ENCODE results near the gene HAPSTR1.
"Not testable (repeated sequence)": the region's sequence is repeated elsewhere in the genome, so short reads cannot be mapped to it uniquely, and the experiment has no call there.

HAPSTR1 gene, protein sequence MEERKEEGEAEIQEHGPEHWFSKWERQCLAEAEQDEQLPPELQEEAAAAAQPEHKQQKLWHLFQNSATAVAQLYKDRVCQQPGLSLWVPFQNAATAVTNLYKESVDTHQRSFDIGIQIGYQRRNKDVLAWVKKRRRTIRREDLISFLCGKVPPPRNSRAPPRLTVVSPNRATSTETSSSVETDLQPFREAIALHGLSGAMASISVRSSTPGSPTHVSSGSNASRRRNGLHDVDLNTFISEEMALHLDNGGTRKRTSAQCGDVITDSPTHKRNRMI

DNA sequence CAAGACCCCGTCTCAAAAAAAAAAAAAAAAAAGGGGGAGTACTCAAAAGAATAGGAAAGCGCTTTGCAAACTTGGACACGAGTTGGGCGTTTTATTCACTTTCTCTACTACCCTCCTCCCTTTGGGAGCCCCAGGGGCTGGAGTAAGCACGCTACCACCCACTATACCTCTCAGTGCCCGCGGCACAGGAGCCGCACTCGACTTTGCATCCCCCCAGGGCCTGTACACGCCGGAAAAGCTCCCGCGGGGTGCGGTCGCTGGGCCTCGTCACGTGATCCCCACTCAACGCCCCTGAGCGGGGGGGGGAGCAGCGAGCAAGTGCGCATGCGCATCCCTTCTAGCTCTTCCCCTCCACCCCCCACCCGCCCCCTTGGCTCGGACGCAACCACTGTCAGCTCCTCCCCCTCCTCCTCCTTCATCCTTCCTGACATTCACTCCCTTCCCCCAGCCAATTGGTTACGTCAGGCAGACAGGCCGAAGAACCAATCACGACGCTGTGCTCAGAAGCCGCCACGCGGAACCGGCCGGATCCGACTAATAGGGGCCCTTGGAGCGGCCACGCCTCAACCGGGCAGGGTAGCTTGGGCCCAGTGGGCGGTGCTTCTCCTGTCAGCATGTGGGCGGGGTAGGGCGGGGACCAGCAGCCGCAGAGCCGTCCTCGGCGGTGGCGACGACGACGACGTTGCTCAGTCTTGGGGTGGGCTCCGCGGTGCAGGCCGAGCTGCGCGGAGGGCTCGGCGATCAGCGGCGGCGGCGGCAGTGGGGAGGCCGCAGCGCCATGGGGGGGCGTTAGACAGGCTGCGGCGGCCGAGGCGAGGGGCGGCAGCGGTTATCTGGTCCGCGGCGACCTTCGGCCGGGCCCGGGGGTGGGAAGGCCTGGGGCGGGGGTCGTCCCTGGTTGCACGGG lies at the start of gene HAPSTR1:
TSS of gene HAPSTR1 (plus strand) at position 685 of the 907 bp plus-strand sequence. CDS start 401 bp downstream, outside the sequence.
- peak; percentile 97 to 100 for DNase-seq

DNA sequence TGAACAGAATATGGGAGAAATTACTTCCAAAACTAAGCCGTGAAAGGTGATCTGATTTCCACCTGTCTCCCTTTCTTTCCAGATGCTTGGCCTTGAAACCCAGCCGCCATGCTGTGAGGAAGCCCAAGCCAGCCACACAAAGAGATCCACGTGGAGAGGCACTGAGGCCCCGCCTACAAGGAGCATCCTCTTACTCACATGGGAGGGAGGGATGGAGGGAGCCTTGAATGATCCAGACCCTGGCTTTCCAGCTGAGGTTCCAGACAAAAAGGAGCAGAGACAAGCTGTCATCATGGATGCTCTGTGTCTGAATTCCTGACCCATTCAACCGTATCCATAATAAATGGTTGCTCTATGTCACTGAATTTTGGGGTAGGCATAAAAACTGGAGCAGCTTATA lies 48.9 kb upstream of the HAPSTR1 start:
- no peak for DNase-seq

DNA sequence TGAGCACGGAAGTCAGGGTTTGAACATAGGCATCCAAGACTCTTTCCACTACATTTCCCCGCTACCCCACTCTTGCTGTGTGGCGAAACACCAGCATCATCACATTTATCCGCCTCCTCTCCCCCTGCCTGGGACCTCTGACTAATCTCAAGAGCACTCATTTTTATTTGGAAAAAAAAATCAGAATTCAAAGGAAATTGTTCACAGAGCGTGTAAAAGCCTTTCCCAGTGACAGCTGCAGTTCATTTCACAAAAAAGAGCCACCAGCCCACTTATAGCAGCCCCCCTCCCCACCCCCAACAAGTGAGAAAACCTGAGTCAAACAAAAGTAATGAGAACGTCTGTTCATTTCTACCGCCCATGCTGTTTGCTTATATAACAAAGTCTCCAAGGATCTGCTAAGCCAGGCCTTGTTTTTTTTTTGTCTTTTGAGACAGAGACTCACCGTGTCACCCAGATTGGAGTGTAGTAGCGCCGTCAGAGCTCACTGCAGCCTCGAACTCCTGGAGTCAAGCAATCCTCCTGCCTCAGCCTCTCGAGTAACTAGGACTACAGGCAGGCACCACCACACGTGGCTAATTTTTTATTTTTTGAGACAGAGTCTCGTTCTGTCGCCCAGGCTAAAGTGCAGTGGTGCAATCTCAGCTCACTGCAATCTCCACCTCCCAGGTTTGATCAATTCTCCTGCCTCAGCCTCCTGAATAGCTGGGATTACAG lies 48.3 kb upstream of the HAPSTR1 start:
- DNase-seq: no peak

DNA sequence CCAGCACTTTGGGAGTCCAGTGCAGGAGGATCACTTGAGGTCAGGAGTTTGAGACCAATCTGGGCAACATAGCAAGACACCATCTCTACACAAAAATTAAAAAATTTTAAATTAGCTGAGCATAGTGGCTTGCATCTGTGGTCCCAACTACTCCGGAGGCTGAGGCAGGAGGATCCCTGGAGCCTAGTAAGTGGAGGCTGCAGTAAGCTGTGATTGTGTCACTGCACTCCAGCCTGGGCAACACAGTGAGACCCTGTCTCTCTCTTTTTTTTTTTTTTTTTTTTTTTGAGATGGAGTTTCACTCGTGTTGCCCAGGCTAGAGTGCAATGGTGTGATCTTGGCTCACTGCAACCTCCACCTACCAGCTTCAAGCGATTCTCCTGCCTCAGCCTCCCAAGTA lies 45.9 kb upstream of the HAPSTR1 start:
- not testable (repeated sequence) for DNase-seq

DNA sequence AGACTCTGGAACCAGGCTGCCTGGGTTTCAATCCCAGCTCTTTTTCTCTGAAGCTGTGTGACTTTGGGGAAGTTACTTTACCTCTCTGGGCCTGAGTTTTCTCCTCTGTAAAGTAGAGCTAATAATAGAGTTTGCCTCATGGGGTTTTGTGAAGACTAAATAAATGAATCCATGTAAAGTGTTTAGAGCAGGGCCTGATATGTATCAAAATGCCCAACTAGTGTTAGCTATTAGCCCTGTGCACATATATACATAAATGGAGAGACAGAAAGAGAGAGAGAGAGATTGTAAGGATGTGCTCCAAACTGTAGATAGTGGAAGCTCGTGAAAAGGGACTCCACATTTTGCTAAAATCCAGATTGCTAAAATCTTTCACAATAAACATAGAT lies 44.8 kb upstream of the HAPSTR1 start:
- DNase-seq: no peak

DNA sequence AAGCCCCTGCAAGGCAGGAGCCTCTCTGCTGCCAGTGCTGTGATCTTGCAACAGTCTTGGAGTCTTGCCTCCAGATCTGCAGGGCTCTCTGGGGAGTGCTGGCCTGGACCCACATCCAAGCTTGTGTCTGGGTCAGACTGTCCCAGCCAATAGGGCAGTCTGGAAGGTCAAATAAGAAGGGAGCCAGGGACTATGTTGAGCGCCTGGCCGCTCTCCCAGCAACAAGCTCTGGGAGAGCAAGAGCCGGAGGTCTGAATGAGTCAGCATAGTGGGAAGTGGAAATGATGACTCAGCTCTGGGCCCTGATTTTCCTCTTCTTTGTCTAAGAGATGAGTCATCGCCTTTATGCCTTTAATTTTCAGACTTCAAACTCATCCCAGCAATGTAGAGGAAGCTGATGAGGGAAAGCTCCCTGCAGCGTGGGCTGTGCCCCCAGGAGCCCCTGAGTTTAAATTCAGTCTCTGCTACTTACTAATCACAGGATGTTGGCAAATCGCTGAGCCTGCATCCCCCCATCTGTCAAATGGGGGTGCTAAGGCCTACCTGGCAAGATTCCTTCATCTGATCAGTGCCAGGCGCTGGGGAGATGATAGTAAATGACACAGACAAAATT lies 43.6 kb upstream of the HAPSTR1 start:
- DNase-seq: no peak

DNA sequence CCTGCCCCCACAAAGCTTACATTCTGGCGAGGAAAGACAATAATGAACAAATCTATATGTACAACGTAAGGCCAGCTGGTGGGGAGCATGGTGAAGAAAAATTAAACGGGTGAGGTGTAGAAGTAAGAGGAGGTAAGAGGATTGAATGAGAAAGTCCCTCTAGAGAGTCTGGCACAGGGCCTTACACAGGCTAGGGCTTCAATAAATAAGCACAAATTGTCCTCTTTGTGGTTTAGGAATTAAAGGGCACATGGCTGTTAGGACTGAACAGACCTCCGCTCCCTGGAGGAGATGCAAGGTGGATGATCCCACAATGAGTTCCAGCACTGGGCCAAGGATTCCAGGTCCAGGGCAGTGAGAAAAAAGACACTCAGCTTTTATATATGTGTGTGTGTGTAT lies 43.1 kb upstream of the HAPSTR1 start:
- DNase-seq: no peak

DNA sequence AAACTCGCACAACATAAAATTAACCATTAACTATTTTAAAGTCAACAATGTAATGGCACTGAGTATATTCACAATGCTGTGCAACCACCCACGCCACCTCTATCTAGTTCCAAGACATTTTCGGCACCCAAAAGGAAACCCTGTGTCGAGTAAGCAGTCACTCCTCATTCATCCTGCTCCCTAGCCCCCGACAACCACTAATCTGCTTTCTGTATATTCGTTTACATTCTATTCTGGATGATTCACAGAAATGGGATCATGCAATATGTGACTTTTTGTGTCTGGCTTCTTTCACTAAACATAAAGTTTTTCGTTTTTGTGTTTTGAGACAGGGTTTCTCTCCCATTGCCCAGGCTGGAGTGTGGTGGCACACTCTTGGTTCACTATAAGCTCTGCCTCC lies 42.2 kb upstream of the HAPSTR1 start:
- DNase-seq: no peak

DNA sequence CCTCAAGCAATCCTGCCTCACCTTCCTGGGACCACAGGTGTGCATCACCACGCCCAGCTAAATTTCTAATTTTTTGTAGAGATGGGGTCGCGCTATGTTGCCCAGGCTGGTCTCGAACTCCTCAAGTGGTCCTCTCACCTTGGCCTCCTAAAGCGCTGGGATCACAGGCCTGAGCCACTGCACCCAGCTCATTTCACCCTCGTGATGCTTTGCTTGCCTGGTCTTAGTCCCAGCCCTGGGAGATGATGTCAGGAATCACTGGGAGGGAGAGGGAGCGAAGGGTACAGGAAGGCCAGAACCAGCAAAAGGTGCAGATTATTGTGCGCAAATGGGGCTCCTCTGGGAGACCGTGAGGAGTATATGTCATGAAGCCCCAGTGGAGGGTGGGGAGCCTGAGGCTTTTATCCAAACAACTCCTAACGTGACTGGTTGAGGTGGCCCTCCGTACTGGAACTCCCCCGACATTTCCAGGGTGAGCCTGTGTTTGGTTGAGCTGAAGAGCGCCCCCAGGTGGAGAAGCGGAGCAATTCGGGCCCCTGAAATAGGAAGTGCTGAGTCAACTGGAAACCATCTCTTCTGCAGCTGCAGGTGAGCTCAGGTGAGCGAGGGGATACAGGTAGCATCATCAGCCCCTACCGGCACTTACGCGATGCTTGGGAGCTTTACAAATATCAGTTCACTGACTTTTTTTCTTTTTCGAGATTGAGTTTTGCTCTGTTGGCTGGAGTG lies 41.2 kb upstream of the HAPSTR1 start:
- no peak for DNase-seq

DNA sequence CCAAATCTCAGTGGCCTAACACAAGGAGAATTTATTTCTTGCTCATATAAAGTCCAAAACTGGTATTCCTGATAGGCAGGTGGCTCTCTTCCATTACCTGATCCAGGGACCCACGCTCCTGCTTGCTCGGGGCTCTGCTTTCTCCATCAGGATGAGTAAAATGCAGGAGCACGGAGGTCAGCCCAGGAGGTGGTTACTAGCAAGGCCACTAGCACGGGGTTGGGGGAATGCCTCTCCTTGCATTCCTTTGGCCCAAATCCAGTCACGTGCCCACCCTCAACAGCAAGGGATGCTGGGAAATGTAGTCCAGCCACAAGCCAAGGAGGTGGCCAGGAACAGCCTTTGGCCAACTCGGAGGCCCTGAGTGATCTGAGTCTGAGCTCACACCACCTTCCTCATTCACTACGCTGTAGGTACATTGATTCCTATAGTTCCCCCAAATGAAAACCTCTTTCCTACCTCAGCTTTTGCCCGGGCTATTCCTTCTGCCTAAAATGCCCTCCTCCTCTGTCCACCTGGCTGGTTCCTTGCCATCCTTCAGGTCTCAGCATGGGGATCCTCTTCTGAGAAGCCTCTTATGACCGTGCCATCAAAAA lies 38.3 kb upstream of the HAPSTR1 start:
- no peak for DNase-seq

DNA sequence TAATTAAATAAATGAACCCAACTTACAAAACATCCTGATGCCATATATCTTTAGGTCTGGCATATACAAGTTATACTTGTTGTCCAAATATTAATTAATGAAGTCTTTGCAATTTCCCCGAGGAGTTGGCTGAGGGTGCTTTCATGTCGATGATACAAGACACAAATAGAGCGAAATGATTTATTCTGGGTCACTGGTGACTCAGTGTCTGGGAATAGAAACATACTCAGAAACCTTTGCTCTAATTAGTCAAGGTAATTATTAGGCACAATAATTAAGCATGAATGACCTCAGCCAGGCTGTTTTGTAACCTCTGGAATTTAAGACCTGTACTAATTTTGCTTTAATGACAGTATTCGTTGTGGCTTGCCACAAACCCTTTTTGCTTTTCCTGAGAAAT lies 37.0 kb upstream of the HAPSTR1 start:
- DNase-seq: no peak

DNA sequence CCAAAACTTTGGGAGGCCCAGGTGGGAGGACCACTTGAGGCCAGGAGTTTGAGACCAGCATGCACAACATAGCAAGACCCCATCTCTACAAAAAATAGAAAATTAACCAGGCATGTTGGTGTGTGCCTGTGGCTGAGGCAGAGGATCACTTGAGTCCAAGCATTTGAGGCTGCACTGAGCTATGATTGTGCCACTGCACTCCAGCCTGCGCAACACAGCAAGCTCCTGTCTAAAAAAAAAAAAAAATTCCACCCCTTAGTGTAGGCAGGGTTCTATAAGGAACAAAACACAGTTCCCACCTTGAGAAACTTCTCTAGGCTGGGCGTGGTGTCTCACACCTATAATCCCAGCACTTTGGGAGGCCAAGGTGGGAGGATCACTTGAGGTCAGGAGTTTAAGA lies 36.3 kb upstream of the HAPSTR1 start:
- DNase-seq: no peak

DNA sequence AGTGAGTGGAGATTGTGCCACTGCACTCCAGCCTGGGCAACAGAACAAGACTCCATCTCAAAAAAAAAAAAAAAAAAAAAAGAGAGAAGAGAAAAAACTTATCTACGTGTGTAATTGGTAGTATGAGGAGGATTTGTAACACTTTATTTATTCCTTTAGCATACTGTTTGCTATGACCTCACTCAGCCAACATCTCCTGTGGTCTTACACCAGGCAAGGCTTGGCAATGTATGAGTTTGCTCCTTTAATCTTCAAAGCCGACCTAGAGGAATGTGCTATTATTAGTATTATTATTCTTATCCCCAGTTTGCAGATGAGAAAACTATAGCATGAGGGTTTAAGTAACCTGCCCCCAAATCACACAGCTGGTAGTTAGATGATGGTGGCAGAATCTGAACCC lies 35.8 kb upstream of the HAPSTR1 start:
- DNase-seq: no peak

DNA sequence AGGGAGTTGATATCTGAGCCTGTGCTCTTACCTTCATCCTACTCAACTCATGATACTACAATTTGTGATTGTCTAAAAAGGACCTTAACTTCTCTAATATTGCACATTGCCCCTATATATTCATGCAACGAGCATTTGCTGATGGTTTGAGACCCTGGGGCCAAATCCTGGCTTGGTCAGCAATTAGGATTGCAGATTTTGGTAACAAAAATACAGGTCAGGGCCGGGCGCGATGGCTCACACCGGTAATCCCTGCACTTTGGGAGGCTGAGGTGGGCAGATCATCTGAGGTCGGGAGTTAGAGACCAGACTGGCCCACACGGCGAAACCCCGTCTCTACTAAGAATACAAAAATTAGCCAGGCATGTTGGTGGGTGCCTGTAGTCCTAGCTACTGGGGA lies 35.4 kb upstream of the HAPSTR1 start:
- DNase-seq: no peak

DNA sequence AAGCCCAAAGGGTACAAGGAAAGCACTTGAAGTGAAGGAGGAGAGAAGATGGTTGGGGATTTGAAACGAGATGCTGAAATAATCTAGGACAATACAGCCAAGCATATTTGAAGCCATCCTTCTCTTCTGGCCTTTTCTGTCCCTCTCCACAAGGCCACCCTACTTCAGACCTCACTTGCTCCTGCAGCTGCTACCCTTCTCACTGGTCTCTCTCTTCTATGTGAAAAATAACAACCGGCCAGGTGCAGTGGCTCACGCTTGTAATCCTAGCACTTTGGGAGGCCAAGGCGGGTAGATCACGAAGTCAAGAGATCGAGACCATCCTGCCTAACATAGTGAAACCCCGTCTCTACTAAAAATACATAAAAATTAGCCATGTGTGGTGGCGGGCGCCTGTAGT lies 33.2 kb upstream of the HAPSTR1 start:
- DNase-seq: no peak

DNA sequence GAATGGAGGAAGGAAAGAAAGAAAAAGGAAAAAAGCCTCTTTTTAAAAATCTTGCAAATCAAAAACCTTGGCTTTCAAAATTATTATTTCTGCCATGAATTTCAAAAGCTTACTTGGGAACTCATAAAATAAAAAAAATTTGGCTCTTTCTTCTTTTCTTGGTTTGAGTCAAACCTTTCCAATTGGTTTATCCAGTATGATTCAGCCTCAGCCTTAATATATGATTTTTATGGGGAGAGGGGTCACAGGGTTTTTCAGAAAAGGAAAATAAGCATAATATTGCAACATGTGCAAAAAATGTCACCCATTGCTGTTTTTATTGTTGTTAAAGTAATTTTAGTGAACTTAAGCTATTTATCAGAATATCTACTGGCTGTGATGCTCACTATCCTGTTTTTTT lies 31.2 kb upstream of the HAPSTR1 start:
- no peak for DNase-seq

DNA sequence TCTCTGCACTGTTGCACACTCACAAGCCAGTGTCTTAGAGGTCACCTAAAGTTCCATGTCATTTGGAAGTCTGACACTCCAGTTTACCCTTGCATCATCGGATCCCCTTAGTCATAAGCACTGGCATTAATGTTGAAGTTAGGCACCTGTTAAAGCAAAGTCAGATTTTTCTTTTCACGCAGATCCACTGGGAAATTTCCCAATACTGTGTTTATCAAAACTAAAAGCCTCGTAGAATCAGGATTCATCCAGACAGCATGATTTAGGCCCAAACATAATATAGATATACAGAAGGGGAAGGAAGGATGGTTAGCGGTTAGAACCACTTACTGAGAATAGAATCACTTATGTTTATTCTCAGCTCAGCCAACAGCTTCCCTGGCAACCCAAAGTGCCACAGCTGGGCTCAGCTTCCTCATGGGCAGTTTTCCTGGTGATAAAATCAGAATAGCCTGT lies 30.1 kb upstream of the HAPSTR1 start:
- DNase-seq: no peak

DNA sequence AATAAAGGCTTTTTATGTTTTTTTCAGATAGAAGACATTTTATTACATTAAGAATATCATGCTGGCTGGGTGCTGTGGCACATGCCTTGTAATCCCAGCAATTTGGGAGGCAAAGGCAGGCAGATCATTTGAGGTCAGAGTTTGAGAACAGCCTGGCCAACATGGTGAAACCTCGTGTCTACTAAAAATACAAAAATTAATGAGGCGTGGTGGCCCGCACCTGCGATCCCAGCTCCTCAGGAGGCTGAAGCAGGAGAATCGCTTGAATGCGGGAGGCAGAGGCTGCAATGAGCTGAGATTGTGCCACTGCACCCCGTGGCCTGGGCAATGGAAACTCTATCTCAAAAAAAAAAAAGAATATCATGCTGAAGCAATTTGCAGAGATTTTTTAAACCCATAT lies 29.1 kb upstream of the HAPSTR1 start:
- no peak for DNase-seq

DNA sequence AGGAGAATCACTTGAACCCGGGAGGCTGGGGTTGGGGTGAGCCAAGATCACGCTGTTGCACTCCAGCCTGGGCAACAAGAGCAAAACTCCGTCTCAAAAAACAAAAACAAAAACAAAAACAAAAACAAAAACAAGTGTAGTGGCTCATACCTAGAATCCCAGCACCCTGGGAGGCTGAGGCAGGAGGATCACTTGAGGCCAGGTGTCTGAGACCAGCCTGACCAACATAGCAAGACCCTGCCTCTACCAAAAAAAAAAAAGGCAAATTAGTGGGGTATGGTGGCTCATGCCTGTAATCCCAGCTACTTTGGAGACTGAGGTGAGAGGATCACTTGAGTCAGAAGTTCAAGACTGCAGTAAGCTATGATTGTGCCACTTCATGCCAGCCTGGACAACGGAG lies 26.4 kb upstream of the HAPSTR1 start:
- no peak for DNase-seq

DNA sequence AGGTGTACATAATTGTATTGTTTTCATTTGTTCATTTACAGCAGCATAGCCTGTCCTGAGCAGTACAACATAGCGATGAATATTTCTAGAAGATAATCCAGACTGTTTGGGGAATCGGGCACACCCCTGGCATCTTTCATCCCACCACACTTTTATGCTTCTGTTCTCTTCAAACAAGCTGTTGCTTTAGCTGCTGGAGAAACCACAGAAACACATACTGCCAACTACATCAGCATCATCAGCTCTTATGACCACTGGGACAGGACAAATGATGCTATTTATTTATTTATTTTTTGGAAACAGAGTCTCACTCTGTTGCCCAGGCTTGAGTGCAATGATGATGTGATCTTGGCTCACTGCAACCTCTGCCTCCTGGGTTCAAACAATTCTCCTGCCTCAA lies 22.6 kb upstream of the HAPSTR1 start:
- DNase-seq: no peak

DNA sequence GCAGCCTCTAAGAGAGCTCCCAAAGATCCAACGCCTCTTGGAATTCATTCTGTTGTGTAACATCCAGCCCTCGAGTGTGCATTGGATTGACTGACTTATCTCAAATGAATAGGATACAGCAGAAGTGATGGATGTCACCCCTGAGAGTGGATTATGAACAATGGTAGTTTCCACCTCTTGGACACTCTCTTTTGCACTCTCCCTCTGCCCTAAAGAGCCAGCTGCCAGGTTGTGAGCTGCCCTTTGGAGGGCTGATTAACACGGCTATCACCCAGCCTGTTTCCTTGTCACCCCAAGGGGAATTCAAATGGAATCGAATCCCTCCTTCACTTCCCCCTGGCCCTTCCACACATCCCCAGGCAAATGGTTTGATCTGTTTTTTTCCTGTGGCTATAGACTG lies 21.2 kb upstream of the HAPSTR1 start:
- DNase-seq: no peak

DNA sequence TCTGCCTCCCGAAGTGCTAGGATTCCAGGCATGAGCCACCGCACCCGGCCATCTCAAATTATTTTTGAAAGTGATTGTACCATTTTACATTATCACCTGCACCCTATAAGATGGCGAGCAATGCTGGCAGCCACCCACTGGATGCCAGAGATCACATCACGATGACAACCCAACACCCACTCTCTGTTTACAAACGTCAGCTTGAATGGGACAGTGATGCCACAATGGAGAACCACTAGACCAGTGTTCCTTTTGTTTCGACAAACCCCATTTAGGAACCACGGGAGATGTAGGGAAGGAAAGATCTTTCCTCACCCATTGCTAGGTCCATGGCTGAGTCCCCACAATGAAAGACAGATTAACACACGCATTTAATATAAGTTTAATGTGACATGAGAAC lies 20.1 kb upstream of the HAPSTR1 start:
- DNase-seq: no peak

All from cerebellar nuclear complex (tissue), 1 donor.